CD1c-positive myeloid dendritic cell (primary cell): Measurements from ENCODE around the gene GMEB2.
"Not testable (repeated sequence)": the region's sequence is repeated elsewhere in the genome, so short reads cannot be mapped to it uniquely, and the experiment has no call there.

Experiments
- DNase-seq: peaks from one replicate; pipeline ENCODE4 v3.0.0-alpha.2; 2016; ENCODE audit errors: extremely low spot score

Gene GMEB2

DNA sequence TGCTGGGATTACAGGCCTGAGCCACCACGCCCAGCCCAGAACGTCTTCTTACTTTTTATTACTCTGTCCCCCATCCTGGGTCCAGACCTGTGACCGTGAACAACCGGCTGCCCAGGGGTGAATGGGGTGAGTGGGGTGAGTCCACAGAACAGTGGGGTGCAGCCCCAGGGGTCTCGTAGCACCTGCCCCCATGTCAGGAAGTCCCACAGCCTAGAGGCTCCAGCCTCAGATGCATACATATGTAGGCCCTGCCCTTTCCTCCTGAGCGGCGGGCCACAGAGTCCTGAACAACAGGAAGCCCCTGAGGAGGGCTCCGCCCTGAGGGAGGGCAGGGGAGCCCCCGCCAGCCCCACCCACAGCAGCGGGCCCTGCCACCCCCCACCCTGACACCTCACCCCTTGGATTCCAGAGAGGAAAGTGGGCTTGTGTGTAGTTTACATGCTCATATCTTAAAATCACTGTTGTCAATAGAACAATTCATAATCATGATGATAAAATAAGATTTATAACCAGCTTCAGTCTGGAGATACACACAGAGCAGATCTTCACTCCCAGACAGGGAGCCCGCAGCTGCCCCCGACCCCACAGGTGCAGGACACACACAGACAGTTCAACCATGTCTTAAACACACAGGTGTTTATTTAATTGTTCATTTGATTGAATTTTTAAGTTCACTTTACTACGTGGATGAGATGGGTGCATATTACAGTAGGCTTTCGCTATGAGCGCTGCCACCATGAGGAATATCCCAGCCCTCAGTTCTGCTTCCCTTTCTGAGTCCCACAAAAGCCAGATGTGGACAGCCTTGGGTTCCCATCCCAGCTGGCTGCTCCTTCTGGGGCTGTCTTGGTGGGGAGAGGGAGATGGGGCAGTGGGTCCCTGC lies 12.4 kb upstream of the GMEB2 start:
- DNase-seq: peak; percentile 49

DNA sequence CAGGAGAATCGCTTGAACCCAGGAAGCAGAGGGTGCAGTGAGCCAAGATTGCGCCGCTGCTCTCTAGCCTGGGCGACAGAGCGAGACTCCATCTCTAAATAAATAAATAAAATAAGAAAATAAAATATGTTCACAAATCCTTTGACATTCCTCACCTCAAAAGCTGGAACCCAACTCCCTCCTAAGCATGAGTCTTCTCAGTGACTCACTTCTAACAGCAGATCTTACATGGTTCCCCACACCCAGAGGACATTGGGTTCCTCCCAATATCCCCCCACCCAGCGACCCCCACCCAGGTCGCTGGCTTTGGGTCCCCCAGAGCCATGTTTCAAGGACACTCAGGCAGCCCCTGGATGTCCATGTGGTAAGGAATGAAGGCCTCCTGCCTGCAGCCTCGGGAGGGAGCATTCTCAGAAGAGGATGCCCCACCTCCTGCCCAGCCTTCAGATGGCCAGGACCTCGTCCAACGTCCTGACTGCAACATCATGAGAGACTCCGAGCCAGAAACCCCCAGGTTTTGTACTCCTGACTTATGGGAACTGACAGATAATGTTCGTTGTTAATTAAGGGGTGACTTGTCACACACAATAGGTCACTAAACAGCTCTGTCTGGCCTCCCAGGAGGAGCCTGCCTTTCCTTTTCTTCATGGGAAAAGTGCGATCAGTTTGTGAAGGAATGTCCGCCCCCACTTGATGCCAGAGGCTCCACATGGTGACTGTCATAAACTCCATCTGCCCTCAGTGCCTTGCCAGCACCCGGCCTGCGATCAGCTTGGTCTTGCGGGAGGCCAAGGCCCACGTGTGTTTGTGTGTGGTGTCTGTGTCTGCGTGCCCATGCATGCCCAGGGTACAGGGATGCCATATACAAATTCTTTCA lies 10.1 kb upstream of the GMEB2 start:
- DNase-seq: no peak

DNA sequence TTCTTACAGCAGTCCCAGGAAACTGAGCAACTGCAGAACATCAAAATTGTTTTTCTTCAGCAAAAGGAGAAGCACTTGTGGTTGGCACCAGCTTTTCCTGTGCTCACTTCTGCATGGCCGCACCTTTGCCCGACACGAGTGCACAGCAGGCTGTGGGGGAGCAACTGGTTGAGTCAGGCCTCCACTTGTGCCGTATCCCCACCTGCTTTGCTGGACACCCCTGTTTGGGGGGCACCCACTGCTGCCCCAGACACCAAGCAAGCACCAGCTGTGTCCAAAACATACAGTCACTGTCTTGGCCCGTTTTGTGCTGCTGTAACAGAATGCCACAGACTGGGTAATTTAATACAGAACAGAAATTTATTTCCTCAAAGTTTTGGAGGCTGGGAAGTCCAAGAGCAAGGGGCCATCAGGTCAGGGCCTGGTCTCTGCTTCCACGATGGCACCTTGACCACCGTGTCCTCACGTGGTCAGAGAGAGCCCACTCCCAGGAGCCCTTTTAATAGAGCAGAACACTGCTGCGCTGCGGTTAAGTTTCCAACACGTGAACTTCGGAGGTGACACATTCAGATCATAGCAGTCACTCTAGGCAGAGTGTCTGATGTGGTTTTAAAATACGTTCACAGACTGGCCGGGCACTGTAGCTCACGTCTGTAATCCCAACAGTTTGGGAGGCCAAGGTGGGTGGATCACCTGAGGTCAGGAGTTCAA lies 8.7 kb upstream of the GMEB2 start:
- DNase-seq: peak; percentile 66

DNA sequence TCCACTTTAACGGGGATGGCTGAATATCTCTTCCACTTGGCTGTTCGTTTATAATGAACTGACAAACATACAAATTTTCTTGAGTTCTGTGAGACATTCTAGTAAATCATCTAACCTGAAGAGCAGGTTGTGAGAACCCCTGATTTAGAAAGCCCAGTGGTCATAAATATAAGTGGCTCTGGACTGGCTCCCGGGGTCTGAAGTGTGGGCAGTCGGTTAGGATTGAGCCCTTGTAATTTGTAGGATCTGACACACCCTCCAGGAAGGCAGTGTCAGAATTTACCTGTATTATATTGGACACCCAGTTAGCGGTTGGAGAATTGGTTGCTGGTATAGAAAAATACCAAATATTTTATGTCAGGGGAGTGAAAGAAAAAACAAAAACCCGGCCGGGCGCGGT lies 6.8 kb upstream of the GMEB2 start:
- DNase-seq: no peak

DNA sequence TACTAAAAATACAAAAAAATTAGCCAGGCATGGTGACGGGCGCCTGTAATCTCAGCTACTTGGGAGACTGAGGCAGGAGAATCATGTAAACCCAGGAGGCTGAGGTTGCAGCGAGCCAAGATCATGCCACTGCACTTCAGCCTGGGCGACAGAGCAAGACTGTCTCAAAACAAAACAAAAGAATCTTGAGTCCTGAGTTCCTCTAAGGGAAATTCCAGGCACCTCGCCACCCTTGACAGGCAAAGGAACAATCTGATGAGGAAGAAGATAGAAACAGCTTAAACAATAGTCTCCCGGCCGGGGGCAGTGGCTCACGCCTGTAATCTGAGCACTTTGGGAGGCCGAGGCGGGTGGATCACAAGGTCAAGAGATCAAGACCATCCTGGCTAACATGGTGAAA lies 4.5 kb upstream of the GMEB2 start:
- DNase-seq: not testable (repeated sequence)

DNA sequence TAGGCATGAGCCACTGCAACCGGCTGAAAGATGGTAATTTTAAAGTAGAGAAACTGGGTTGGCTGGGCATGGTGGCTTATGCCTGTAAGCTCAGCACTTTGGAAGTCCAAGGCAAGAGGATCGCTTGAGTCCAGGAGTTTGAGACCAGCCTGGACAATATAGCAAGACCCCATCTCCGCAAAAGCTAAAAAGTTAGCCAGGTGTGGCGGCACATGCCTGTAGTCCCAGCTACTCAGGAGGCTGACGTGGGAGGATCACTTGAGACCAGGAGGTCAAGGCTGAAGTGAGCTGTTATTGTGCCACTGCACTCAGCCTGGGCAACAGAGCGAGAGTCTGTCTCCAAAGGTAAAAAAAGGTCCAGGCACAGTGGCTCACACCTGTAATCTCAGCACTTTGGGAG lies 4.1 kb upstream of the GMEB2 start:
- DNase-seq: not testable (repeated sequence)

DNA sequence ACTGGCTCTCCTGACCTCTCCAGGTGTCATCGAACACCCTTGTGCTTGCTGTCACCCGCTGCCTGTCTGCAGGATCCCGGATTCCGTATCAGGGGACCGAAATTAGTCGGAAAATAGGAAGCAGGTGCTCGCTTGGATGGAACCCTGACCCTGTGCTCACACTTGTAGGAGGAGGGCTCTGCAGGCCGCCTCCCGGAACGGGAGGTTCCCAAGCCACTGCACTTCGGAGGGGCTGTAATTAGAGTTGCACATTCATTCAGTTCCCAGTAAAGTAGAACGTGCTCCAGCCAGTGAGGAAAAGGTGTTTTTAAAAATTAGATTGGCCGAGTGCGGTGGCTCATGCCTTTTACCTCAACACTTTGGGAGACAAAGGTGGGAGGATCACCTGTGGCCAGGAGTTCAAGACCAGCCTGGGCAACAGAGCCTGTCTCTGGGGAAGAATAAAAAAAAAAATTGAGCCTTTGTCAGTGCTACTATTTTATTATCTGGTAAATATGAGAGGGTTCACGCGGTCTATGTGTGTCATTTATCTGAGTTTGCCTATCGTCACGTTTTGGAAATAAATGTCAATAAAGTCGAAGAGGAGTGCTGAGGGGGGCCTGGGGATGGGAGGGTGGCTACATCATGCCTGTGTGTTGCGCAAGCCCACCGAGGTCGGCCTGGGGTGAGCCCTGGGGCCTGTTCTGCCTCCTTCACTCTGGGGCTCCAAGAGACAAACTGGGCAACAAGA lies 1.5 kb upstream of the GMEB2 start:
- peak; percentile 59 for DNase-seq

DNA sequence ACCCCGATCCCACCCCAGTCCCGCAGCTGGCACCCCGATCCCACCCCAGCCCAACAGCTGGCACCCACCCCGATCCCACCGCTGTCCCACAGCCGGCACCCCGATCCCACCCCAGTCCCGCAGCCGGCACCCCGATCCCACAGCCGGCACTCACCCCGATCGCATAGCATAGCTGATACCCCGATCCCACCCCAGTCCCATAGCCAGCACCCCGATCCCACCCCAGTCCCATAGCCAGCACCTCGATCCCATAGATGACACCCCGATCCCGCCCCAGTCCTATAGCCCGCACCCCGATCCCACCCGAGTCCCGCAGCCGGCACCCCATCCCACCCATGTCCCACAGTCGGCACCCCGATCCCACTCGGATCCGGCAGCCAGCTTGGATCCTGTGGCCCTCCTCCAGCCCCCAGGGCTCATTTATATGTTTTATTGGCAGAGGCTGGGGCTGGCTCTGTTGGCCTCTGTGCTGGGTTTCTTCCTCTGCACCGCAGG lies 897 bp upstream of the GMEB2 start:
- no peak for DNase-seq

GRCh38 chr20:63627129-63627750 lies 339 bp upstream of the GMEB2 start:
- DNase-seq: peak; percentile 99

- no peak for DNase-seq
Observed at GRCh38 chr20:63625771-63626423, 1.0 kb downstream of the GMEB2 start.

GRCh38 chr20:63624486-63624885 lies 2.4 kb downstream of the GMEB2 start:
- no peak for DNase-seq

DNA sequence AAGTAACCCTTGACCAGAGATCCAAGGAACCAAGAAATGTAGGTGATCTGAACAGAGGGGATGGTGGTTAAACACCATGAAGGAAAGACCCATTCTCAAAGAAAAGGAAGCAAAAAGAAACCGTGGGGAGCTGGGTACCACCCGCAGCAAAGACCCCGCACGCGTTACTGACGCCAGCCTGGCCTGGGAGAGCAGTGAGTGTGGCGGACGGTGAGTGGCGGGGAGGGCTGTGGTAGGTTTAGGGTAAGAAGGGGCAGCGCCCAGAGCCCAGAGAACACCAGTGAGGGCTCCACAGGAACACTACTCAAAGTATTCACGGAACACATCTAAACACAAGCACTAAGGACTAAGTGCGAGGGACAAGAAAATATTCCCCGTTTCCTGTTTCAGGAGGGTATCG lies 4.2 kb downstream of the GMEB2 start:
- DNase-seq: no peak

- no peak for DNase-seq
Observed at GRCh38 chr20:63622096-63622495, 4.8 kb downstream of the GMEB2 start.

DNA sequence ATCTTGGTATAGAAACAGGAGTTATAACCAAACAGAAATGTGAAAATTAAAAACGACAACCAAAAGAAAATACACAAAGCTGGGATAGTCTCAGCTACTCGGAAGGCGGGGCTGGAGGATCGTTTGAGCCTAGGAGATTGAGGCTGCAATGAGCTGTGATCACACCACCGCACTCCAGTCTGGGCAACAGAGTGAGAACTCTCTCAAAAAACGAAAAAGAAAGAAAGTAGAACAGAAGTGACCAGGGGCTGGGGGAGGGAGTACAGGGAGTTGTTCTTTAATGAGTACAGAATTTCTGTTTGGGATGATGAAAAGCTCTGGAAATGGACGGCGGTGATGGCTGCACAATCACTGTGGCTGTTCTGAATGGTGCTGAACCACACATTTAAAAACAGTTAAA lies 5.9 kb downstream of the GMEB2 start:
- no peak for DNase-seq

DNA sequence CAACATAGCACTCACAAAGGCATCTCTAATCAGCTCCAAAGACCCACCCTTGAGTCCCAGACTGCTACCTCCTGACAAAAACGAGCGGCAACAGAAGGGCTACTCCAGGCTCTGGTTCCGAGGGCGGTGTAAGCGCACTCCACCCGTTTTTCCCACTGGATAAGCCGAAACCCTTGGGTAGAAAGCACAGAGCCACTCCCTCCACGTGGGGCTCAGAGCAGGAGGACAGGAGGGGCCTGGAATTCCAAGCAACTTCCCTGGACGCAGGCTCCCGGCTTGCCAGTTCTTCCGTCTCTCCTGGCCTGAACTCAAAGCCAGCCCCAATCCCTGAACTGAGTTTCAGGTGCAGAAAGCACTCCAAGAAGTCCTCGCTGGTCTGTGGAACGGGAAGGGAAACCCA lies 7.4 kb downstream of the GMEB2 start:
- no peak for DNase-seq

- no peak for DNase-seq
Observed at GRCh38 chr20:63619086-63619485, 7.8 kb downstream of the GMEB2 start.

DNA sequence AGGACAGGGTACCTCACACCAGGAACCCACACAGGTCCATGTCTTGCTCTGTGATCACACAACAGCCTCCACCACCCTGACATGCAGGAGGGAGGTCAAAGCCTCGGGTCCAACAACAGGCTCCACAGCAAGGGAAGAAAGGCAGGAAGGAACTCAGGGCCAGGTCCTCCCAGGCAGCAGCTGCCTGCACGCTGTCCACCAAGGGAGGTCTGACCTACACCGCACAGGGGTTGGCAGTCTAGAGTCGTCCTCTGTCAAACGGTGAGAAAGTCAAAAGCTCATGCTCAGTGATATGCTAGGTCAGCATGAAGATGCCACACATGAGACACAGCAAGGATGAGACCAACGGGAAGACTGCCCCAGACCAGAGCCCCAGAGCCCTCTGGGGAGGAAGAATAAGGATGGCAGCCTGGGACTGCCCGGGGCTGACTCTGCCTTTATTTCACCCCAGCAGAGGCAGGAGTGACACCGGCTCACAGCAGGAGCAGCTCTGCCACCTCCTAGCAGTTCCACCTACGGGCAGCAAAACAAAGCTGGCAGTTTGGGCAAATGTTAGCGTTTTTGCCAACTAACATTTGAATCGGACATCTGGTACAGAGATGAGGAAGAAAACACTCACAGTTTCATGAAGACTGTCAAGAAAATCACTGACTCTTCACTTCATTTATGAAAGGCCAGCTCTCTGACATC lies 8.5 kb downstream of the GMEB2 start:
- no peak for DNase-seq

DNA sequence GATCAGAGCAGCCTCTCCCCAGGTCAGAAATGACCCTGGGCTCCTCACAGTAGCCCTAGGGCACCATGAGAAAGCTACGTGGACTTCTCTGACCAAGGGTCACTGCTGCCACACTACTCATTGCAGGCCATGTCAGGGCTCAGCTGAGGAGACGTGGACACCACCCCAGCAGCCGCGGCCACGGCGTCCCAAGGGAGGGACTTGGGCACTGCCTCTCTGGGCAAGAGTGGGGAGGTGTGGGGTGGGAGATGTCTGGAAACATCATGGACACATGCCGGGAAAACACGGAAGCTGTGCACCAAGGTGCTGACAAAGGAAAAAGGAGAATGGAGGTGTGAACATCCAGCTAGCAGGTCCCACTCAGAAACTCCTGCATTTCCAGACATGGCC lies 9.0 kb downstream of the GMEB2 start:
- no peak for DNase-seq

DNA sequence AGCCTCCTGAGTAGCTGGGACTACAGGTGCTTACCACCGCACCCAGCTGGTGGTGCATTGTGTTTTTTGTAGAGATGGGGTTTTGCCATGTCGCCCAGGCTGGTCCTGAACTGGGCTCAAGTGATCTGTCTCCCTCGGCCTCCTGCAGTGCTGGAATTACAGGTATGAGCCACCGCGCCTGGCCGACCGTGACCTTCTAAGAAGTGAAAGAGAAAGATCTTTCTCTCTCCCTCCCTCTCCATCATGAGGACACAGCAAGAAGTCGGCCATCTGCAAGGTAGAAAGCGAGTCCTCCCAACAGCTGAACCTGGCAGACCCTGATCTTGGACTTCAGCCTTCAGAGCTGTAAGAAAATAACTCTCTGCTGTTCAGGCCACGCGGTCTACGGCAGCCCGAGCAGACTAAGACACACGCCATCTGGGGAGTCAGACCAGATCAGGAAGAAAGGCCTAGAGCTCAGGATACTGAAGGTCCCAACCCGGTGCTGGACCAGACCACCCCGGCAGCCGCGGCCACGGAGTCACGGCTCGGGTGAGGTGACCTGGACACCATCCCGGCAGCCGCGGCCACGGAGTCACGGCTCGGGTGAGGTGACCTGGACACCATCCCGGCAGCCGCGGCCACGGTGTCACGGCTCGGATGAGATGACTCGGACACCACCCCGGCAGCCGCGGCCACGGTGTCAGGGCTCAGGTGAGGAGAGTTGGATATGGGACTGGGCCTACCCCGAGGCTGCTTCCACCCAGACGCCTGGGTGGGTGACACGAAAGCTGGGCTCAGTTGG lies 9.6 kb downstream of the GMEB2 start:
- no peak for DNase-seq
